CD4-positive, alpha-beta T cell (primary cell): Measurements from ENCODE around the gene PNLIPRP2. TPM values are rescaled to one million over a fixed set of nuclear protein-coding genes. Genes with fewer than 3 reads are reported as not detected.

Experiments used
- ATAC-seq: fragments of 200-7000 bp; cut with Tn5 transposase; one replicate; pipeline ENCODE4 v1.10.0; 2022; ENCODE audit warnings: mild to moderate bottlenecking; ENCODE audit not compliant: poor library complexity
- CTCF ChIA-PET: fragments of 350-600 bp; sonication (Branson Sonifier 250); formaldehyde crosslinking; loops from one replicate; lab custom pipeline; 2021; ENCODE audit warnings: antibody characterized with exemption, inconsistent platforms; lab: Charles Lee
- POLR2A ChIA-PET: fragments of 350-600 bp; sonication (Branson Sonifier 250); formaldehyde crosslinking; loops from one replicate; lab custom pipeline; 2021; ENCODE audit warnings: antibody characterized with exemption, inconsistent platforms; lab: Charles Lee
- DNase-seq, 14 experiments: peaks; one replicate each; pipeline ENCODE4 v3.0.0-alpha.2; 2013 to 2020; ENCODE audit warnings: mixed read lengths in 2 of 14
- H3K27ac ChIP-seq, 2 donors: one replicate each; pipeline versions ENCODE4 v1.5.1 to v1.7.0; 2013; ENCODE audit warnings: low read length in 2 of 2, low read depth in 1 of 2, mild to moderate bottlenecking in 1 of 2
- H3K27me3 ChIP-seq, 2 experiments: 1 replicate in 1 of 2; 2 replicates in 1 of 2; pipeline versions ENCODE4 v1.6.1 to v1.7.0; 2013; ENCODE audit warnings: low read length in 2 of 2, control low read depth in 1 of 2, mild to moderate bottlenecking in 1 of 2, moderate library complexity in 1 of 2; ENCODE audit not compliant: insufficient read depth in 2 of 2, control insufficient read depth in 1 of 2
- H3K36me3 ChIP-seq: one replicate; pipeline ENCODE4 v1.6.1; 2013; ENCODE audit warnings: low read length, control low read depth; ENCODE audit not compliant: insufficient read depth
- H3K4me1 ChIP-seq: one replicate; pipeline ENCODE4 v1.6.1; 2013; ENCODE audit warnings: low read length, control low read depth; ENCODE audit not compliant: insufficient read depth
- H3K4me3 ChIP-seq: one replicate; pipeline ENCODE4 v1.5.1; 2013; ENCODE audit warnings: mild to moderate bottlenecking, low read length, moderate library complexity
- H3K9me3 ChIP-seq, 2 experiments: 1 replicate in 1 of 2; 2 replicates in 1 of 2; pipeline versions ENCODE4 v1.6.1 to v1.7.0; 2013; ENCODE audit warnings: low read length in 2 of 2, mild to moderate bottlenecking in 2 of 2, control low read depth in 1 of 2, moderate library complexity in 1 of 2; ENCODE audit not compliant: control insufficient read depth in 1 of 2, insufficient read depth in 1 of 2
- H3K27ac Mint-ChIP-seq: one replicate; pipeline ENCODE4 v1.8.0; 2020; ENCODE audit warnings: mixed read lengths
- H3K27me3 Mint-ChIP-seq: one replicate; pipeline ENCODE4 v1.8.0; 2021; ENCODE audit warnings: mixed read lengths
- H3K36me3 Mint-ChIP-seq: one replicate; pipeline ENCODE4 v1.8.0; 2021; ENCODE audit warnings: low read depth, mixed read lengths
- H3K4me1 Mint-ChIP-seq: one replicate; pipeline ENCODE4 v1.8.0; 2021; ENCODE audit warnings: low read depth, mixed read lengths
- H3K4me3 Mint-ChIP-seq: one replicate; pipeline ENCODE4 v1.8.0; 2020; ENCODE audit warnings: mild to moderate bottlenecking, mixed read lengths
- H3K9me3 Mint-ChIP-seq: one replicate; pipeline ENCODE4 v1.8.0; 2020; ENCODE audit warnings: mixed read lengths
- CTCF ChIP-seq: fragments of 200-600 bp; IDR thresholded peaks from one replicate; pipeline ENCODE4 v1.8.0; 2022; ENCODE audit warnings: antibody characterized with exemption, mild to moderate bottlenecking
- intact Hi-C, 2 experiments: fragments of 100-400 bp; cut with DNase I in 1 of 2; cut with micrococcal nuclease in 1 of 2; formaldehyde crosslinking; loops; one replicate each; pipeline versions ENCODE4 v1.15.1 to v1.9.0; 2023 to 2025; cut with DNase I, micrococcal nuclease
- total RNA-seq, 174 experiments: library from RNA in 2 of 174; stranded (reverse) in 2 of 174; gene quantifications; one replicate each; pipeline ENCODE4 v1.2.3 and lab custom pipeline; 2021 to 2026

PNLIPRP2 gene
- total RNA-seq, 2 experiments from 2014 or later: not detected

GRCh38 chr10:116646502-116646901, 25.7 kb downstream of the PNLIPRP2 start:
- intact Hi-C loops: no loop called here
- Mint-ChIP-seq H3K9me3 (peaks cover 14% of the 10 kb centered on the region), H3K27ac (no peak overlapping the region), H3K4me3 (no peak overlapping the region), H3K4me1 (no peaks in the 10 kb centered on the region), H3K27me3 (peaks cover 33% of the 10 kb centered on the region), H3K36me3 (no peaks in the 10 kb centered on the region)
- ChIA-PET POLR2A (no interaction called here), CTCF (no interaction called here)
- no peak for DNase-seq
- Histone ChIP-seq H3K27ac (no peak overlapping the region), H3K4me1 (no peaks in the 10 kb centered on the region), H3K9me3 (peaks cover 6 to 7% of the 10 kb centered on the region in 2 experiments), H3K36me3 (no peaks in the 10 kb centered on the region), H3K27me3 (peaks cover 0 to 8% of the 10 kb centered on the region in 2 experiments), H3K4me3 (no peak overlapping the region)
- TF ChIP-seq CTCF: no peak
- ATAC-seq: no peak

DNA sequence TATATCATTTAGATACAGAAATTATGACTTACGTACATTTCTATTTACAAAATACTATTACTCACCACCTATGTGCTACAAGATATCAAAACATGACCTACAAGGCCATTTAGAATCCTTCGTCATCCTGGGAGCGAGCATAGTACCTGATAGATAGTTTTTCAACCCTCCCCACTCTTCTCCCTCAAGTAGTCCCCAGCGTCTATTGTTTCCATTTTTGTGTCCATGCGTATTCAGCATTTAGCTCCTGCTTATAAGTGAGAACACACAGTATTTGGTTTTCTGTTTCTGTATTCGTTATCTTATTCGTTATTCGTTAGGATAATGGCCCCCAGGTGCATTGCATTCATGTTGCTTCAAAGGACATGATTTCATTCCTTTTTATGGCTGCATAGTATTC, 28.1 kb downstream of the PNLIPRP2 start:
- no peak for ATAC-seq

DNA sequence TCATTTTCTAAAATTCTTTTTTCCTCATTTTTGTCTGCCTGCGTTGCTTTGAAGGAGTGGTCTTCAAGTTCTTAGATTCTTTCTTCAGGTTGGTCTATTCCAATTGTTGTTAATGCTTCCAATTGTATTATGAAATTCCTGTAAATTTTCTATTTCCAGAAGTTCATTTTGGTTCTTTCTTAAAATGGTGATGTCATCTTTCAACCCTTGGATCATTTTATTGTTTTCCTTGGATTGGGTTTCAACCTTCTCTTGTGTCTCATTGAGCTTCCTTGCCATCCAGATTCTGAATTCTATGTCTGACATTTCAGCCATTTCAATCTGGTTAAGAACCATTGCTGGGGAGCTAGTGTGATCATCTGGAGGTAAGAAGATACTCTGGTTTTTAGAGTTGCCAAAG, 33.1 kb downstream of the PNLIPRP2 start:
- Histone ChIP-seq H3K27me3 (peaks cover 8 to 13% of the 10 kb centered on the region in 2 experiments), H3K4me1 (no peaks in the 10 kb centered on the region), H3K27ac (no peak overlapping the region), H3K4me3 (no peak overlapping the region), H3K9me3 (peaks cover 0 to 7% of the 10 kb centered on the region in 2 experiments), H3K36me3 (no peaks in the 10 kb centered on the region)
- Mint-ChIP-seq H3K4me3 (no peak overlapping the region), H3K9me3 (peaks cover 13% of the 10 kb centered on the region), H3K27me3 (peaks cover 49% of the 10 kb centered on the region), H3K27ac (no peak overlapping the region), H3K4me1 (no peaks in the 10 kb centered on the region), H3K36me3 (no peaks in the 10 kb centered on the region)
- intact Hi-C loops: no loop called here
- ChIA-PET POLR2A (no interaction called here), CTCF (no interaction called here)
- TF ChIP-seq CTCF: no peak
- DNase-seq (no peak), ATAC-seq (no peak)

More for the DNA sequence above, 28.1 kb downstream of the PNLIPRP2 start:
- no peak for DNase-seq
- peaks cover under 1% of the 10 kb centered on the region in 2 experiments for H3K27me3 ChIP-seq
- POLR2A ChIA-PET: no interaction called here
- CTCF ChIA-PET: no interaction called here
- no peaks in the 10 kb centered on the region for H3K4me1 Mint-ChIP-seq
- H3K27ac ChIP-seq: no peak overlapping the region
- TF ChIP-seq CTCF: no peak
- intact Hi-C loops: no loop called here
- no peaks in the 10 kb centered on the region for H3K36me3 ChIP-seq
- peaks cover 14% of the 10 kb centered on the region for H3K9me3 Mint-ChIP-seq
- H3K27ac Mint-ChIP-seq: no peak overlapping the region
- no peaks in the 10 kb centered on the region for H3K4me1 ChIP-seq
- peaks cover 6 to 7% of the 10 kb centered on the region in 2 experiments for H3K9me3 ChIP-seq
- H3K36me3 Mint-ChIP-seq: no peaks in the 10 kb centered on the region
- H3K4me3 ChIP-seq: no peak overlapping the region
- H3K4me3 Mint-ChIP-seq: no peak overlapping the region
- H3K27me3 Mint-ChIP-seq: peaks cover 30% of the 10 kb centered on the region
